ENCODE data around the gene C5orf47. TPM values are rescaled to one million over a fixed set of nuclear protein-coding genes. Genes with fewer than 3 reads are reported as not detected.

The C5orf47 gene
- total RNA-seq, 1 experiment from 2014 or later: 0.09 TPM

DNA sequence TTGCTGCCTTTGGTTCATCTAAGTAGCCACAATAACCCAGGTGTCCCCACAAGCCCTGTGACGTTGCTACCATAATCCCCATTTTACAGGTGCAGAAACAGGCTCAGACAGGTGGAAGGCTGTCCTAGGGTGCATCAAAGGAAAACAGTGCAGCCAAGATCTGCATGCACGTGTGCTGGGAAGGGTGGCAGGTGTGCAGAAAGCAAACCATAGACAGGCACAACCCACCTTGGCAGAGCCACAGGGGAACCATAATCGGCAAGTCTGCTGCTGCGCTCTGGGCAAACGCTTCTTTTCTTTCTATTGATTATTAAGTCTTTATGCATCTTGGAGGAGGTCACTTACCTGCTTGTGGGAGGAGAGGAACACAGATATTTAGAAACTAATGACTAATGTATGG lies 63.7 kb downstream of the C5orf47 start:
- no CpG with 5 or more reads among the region's 5 CpGs for WGBS (ENCODE audit: extremely low coverage, insufficient read length, low lambda C conversion rate)
- H3K27ac ChIP-seq (ENCODE audit: insufficient read length, low read depth, low read length): no peak overlapping the region
- no peak for TF ChIP-seq CTCF (conservative IDR thresholded peaks at IDR 0.05)
- no peak overlapping the region for H3K27ac Mint-ChIP-seq
- H2AK5ac ChIP-seq (ENCODE audit: insufficient read length, low read length): no peak overlapping the region
- no peaks in the 10 kb centered on the region for H3K9me3 ChIP-seq (ENCODE audit: control insufficient read depth, low read depth, low read length)
- H3K4me1 ChIP-seq (ENCODE audit: insufficient read depth, low read length): no peaks in the 10 kb centered on the region
- no peak overlapping the region for H3K4me3 Mint-ChIP-seq
- H3K4me1 Mint-ChIP-seq: peaks cover 0 to 8% of the 10 kb centered on the region in 2 experiments; a peak in 3 of 4 replicates
- H4K5ac ChIP-seq (ENCODE audit: insufficient read length, low read depth, low read length): no peak overlapping the region
- no peak overlapping the region for H3K18ac ChIP-seq (ENCODE audit: insufficient read length, low read depth, low read length)
- no peak overlapping the region for H2BK15ac ChIP-seq (ENCODE audit: low read depth, low read length)
- no peaks in the 10 kb centered on the region for H3K36me3 Mint-ChIP-seq (ENCODE audit: insufficient read depth in 1 of 3, low read depth in 3 of 3)
- peaks cover 4% of the 10 kb centered on the region; the same call in 1 of the 2 replicates for H3K27me3 Mint-ChIP-seq (ENCODE audit: low read depth)
- no peaks in the 10 kb centered on the region for H4K20me1 ChIP-seq (ENCODE audit: control insufficient read depth, insufficient read depth, insufficient read length)
- no peak overlapping the region for H3T11ph ChIP-seq (ENCODE audit: low read length)
- H3K79me1 ChIP-seq (ENCODE audit: insufficient read depth, low read depth, low read length, poor library complexity, severe bottlenecking): no peaks in the 10 kb centered on the region
- H3K23ac ChIP-seq (ENCODE audit: insufficient read length, low read depth, low read length): no peak overlapping the region
- no peaks in the 10 kb centered on the region for H3K23me2 ChIP-seq (ENCODE audit: insufficient read length, low read depth, low read length, poor library complexity, severe bottlenecking)
- no peak overlapping the region for H2AFZ ChIP-seq (ENCODE audit: low read length)
- H4K91ac ChIP-seq (ENCODE audit: insufficient read length, low read depth, low read length): no peak overlapping the region
- H3K56ac ChIP-seq (ENCODE audit: insufficient read length, low read depth, low read length): no peak overlapping the region
- no peak overlapping the region for H3K9ac ChIP-seq (ENCODE audit: extremely low read depth, insufficient read length, low read length)
- no peaks in the 10 kb centered on the region for H3K9me3 Mint-ChIP-seq
- H2BK120ac ChIP-seq (ENCODE audit: low read depth, low read length, poor library complexity, severe bottlenecking): no peak overlapping the region
- no peak overlapping the region for H3K4me2 ChIP-seq (ENCODE audit: insufficient read depth, insufficient read length, low read length)
- H2BK20ac ChIP-seq (ENCODE audit: low read depth, low read length, poor library complexity, severe bottlenecking): no peak overlapping the region
- DNase-seq: no peak
- no peak overlapping the region for H4K8ac ChIP-seq (replicated peaks; ENCODE audit: insufficient read length, low read depth, low read length)
- no peaks in the 10 kb centered on the region for H3K79me2 ChIP-seq (ENCODE audit: insufficient read depth, low read length)
- no peaks in the 10 kb centered on the region for H3K27me3 ChIP-seq (ENCODE audit: insufficient read depth, low read length)
- H3K14ac ChIP-seq (ENCODE audit: insufficient read depth, low read length): no peak overlapping the region
- H2BK5ac ChIP-seq (ENCODE audit: insufficient read length, low read length): no peak overlapping the region
- H2BK12ac ChIP-seq (ENCODE audit: insufficient read length, low read depth, low read length): no peak overlapping the region
- no peak overlapping the region for H3K4ac ChIP-seq (ENCODE audit: low read depth, low read length)
